A673 (cell line): ENCODE data around the gene MAML3. TPM values are rescaled to one million over a fixed set of nuclear protein-coding genes. Genes with fewer than 3 reads are reported as not detected.

Experiments used
- BruUV-seq: library from RNA; stranded (reverse); fragments of 400-500 nt; replicated peaks from 2 replicates; lab custom pipeline; 2021; lab: Mats Ljungman, UMichigan
- CTCF ChIA-PET: fragments of 300-600 bp; sonication (Branson Sonifier 250); formaldehyde crosslinking; loops from one replicate; lab custom pipeline; 2022; ENCODE audit warnings: antibody characterized with exemption; lab: Charles Lee
- POLR2A ChIA-PET: fragments of 300-600 bp; sonication (Branson Sonifier 250); formaldehyde crosslinking; loops from one replicate; lab custom pipeline; 2022; ENCODE audit warnings: antibody characterized with exemption; ENCODE audit not compliant: low non-redundant PET; lab: Charles Lee
- DNase-seq: peaks from one replicate; pipeline ENCODE4 v3.0.0-alpha.2; 2015; ENCODE audit warnings: low spot score
- H3K27ac ChIP-seq: fragments of 200-600 bp; sonication (generic); 2 replicates; pipeline ENCODE4 v1.5.1; 2016; ENCODE audit warnings: mixed run types, low read depth, mild to moderate bottlenecking, mixed read lengths, antibody characterized with exemption, low read length; ENCODE audit not compliant: poor library complexity, severe bottlenecking
- H3K27me3 ChIP-seq: fragments of 200-600 bp; sonication (generic); replicated peaks from 2 replicates; pipeline ENCODE4 v1.6.1; 2017; ENCODE audit warnings: mixed run types, low read depth, mild to moderate bottlenecking, mixed read lengths, antibody characterized with exemption, low read length; ENCODE audit not compliant: insufficient read depth, poor library complexity
- H3K36me3 ChIP-seq: fragments of 200-600 bp; sonication (generic); 2 replicates; pipeline ENCODE4 v1.6.1; 2016; ENCODE audit warnings: mixed run types, mild to moderate bottlenecking, mixed read lengths, antibody characterized with exemption, low read length; ENCODE audit not compliant: insufficient read depth, poor library complexity, severe bottlenecking
- H3K4me1 ChIP-seq: fragments of 200-600 bp; sonication (generic); 2 replicates; pipeline ENCODE4 v1.6.1; 2017; ENCODE audit warnings: mixed run types, mild to moderate bottlenecking, mixed read lengths, antibody characterized with exemption, low read length; ENCODE audit not compliant: insufficient read depth, poor library complexity, severe bottlenecking
- H3K4me3 ChIP-seq: fragments of 200-600 bp; sonication (generic); 2 replicates; pipeline ENCODE4 v1.5.1; 2016; ENCODE audit warnings: low read depth, mixed run types, mild to moderate bottlenecking, mixed read lengths, low read length; ENCODE audit not compliant: poor library complexity, severe bottlenecking
- H3K9me3 ChIP-seq: fragments of 200-600 bp; sonication (generic); 2 replicates; pipeline ENCODE4 v1.6.1; 2016; ENCODE audit warnings: mixed run types, low read depth, mild to moderate bottlenecking, mixed read lengths, antibody characterized with exemption, low read length; ENCODE audit not compliant: poor library complexity, severe bottlenecking
- CTCF ChIP-seq: fragments of 300-800, 200-600 bp; sonication (generic); conservative IDR thresholded peaks from 2 replicates; pipeline ENCODE4 v1.5.1; 2017; ENCODE audit warnings: low read depth, mild to moderate bottlenecking, antibody characterized with exemption, low read length, moderate library complexity, mixed read lengths
- EZH2 ChIP-seq: fragments of 200-600 bp; sonication (generic); IDR thresholded peaks from 2 replicates; pipeline ENCODE4 v1.6.1; 2017; ENCODE audit warnings: borderline replicate concordance, low read depth, mild to moderate bottlenecking, mixed read lengths, antibody characterized with exemption, low read length; ENCODE audit not compliant: poor library complexity, severe bottlenecking
- intact Hi-C: fragments of 100-400 bp; cut with micrococcal nuclease; formaldehyde crosslinking; loops from one replicate; pipeline ENCODE4 v1.10.0; 2022; ENCODE audit not compliant: unreplicated experiment
- total RNA-seq: library from RNA; stranded (reverse); gene quantifications from 2 replicates; pipeline ENCODE4 v1.2.3, GENCODE V29; 2021

MAML3 gene
- total RNA-seq, 1 experiment from 2014 or later: 3.7 TPM

GRCh38 chr4:139861471-139861870, 292.5 kb downstream of the MAML3 start:
- POLR2A ChIA-PET: no interaction called here
- CTCF ChIA-PET: no interaction called here
- no TSS peak for BruUV-seq

GRCh38 chr4:139860435-139861024, 293.5 kb downstream of the MAML3 start:
- POLR2A ChIA-PET: interaction anchor here (0.7 kb wide), 1 partner anchor 81 kb away, joined by 3 read pairs; no protein-coding TSS in a partner anchor
- TF ChIP-seq CTCF: no peak
- TF ChIP-seq EZH2: no peak
- Histone ChIP-seq H3K4me1 (peaks cover 12% of the 10 kb centered on the region), H3K27ac (no peak overlapping the region), H3K9me3 (no peaks in the 10 kb centered on the region), H3K36me3 (no peaks in the 10 kb centered on the region), H3K27me3 (no peaks in the 10 kb centered on the region), H3K4me3 (no peak overlapping the region)
- DNase-seq: no peak
- intact Hi-C loops: no loop called here
- BruUV-seq: no TSS peak
- CTCF ChIA-PET: no interaction called here

More at GRCh38 chr4:139861471-139861870, 292.5 kb downstream of the MAML3 start:
- Histone ChIP-seq H3K27me3 (no peaks in the 10 kb centered on the region), H3K4me1 (peaks cover 12% of the 10 kb centered on the region), H3K9me3 (no peaks in the 10 kb centered on the region), H3K4me3 (no peak overlapping the region), H3K27ac (no peak overlapping the region), H3K36me3 (no peaks in the 10 kb centered on the region)
- TF ChIP-seq EZH2 (no peak), CTCF (no peak)
- no peak for DNase-seq
- intact Hi-C loops: no loop called here

GRCh38 chr4:139859876-139860275, 294.1 kb downstream of the MAML3 start:
- H3K27me3 ChIP-seq: no peaks in the 10 kb centered on the region
- no peaks in the 10 kb centered on the region for H3K9me3 ChIP-seq
- no TSS peak for BruUV-seq
- TF ChIP-seq EZH2 (no peak), CTCF (no peak)
- ChIA-PET CTCF (no interaction called here), POLR2A (interaction anchor here (0.7 kb wide), 1 partner anchor 81 kb away, joined by 3 read pairs; no protein-coding TSS in a partner anchor)
- H3K36me3 ChIP-seq: no peaks in the 10 kb centered on the region
- H3K27ac ChIP-seq: no peak overlapping the region
- DNase-seq: no peak
- H3K4me3 ChIP-seq: no peak overlapping the region
- intact Hi-C loops: no loop called here
- peaks cover 12% of the 10 kb centered on the region for H3K4me1 ChIP-seq
